ENCODE results near the gene TBC1D7. TPM values are rescaled to one million over a fixed set of nuclear protein-coding genes. Genes with fewer than 3 reads are reported as not detected.

Gene TBC1D7
- 35.2 and 42.1 TPM in 2 replicates for total RNA-seq (2014; rRNA removed; shearing (Covaris generic))

DNA sequence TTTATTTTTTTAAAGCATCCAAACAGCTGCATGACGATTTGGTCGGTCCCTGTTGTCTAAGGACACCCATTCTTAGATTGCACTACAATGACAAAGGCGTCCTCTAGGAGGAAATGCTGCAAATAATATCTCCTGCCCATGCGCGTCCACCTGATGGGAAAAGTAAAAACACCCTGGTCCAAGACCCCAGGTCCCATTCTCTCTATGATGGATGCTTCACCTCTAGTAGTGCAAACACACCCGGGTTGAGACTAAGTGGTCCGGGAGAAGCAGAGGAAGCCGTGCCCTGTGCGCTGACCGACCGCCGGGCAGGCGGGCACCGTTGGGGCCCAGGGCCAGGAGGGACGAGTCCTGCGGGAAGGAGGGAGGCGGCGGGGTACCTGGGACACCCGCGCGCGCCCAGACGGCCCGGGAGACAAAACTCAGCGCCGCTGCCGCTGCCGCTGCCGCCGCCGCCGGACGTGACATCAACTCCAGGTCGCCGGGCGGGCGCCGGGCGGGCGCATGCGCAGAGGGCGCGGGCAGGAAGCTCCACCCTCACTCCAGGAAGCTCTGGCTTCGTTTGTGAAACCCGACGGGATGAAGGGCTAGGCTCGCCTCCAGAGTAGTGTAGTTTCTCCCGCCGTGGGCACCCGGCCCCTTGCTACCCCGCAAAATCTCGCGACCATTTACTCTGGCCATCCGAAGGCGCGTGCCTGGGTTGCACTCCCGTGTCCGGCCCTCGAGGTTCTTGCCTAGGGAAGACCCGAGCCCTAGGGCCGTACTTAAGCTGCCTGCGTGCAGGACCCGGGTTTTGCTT is at the start of gene TBC1D7:
Gene TBC1D7 (minus strand): TSS at position 462 of the 799 bp plus-strand sequence. CDS start 1,639 bp downstream, outside the sequence.
- DNase-seq: peak; percentile 97
- no peaks in the 10 kb centered on the region for H3K27me3 ChIP-seq (ENCODE audit: control insufficient read depth, insufficient read depth, low read length)
- H3K4me3 ChIP-seq (ENCODE audit: insufficient read depth, low read depth, low read length): peak within 1 kb of the TSS; percentile 82
- H3K36me3 ChIP-seq (replicated peaks; ENCODE audit: control insufficient read depth, insufficient read depth, low read length): peaks cover 8% of the 10 kb centered on the region

DNA sequence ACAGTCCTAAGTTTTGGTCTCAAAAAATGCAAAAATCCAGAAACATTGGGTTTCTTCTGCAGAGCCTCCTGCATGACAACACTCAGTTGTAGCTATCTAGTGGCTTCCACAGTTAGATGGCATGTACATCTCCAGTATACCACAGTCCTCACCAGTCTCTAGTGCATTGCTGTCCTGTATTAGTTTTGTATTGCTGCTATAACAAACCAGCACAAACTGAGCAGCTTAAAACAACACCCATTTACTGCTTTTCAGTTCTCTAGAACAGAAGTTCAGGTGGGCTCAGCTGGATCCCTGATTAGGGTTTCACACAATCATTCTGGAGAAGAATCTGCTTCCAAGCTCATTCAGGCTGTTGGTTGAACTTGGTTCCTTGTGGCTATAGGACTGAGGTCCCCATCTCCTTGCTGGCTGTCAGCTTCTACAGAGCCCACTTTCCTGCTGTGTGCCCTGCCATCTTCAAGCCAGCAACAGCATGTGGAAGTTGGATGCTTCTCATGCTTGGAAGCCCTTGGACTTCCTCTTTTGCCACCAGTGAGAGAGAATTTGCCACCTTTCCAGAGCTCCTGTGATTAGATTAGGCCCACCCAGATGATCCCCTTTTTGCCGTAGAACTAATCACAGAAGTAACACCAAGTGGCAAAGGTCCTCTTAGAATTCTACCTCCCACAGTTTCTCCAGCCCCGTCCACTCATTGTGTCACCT is 48.9 kb upstream of the TBC1D7 start:
- DNase-seq: no peak
- Histone ChIP-seq H3K4me3 (ENCODE audit: insufficient read depth, low read depth, low read length) (no peak overlapping the region), H3K36me3 (replicated peaks; ENCODE audit: control insufficient read depth, insufficient read depth, low read length) (no peaks in the 10 kb centered on the region), H3K27me3 (ENCODE audit: control insufficient read depth, insufficient read depth, low read length) (no peaks in the 10 kb centered on the region)

DNA sequence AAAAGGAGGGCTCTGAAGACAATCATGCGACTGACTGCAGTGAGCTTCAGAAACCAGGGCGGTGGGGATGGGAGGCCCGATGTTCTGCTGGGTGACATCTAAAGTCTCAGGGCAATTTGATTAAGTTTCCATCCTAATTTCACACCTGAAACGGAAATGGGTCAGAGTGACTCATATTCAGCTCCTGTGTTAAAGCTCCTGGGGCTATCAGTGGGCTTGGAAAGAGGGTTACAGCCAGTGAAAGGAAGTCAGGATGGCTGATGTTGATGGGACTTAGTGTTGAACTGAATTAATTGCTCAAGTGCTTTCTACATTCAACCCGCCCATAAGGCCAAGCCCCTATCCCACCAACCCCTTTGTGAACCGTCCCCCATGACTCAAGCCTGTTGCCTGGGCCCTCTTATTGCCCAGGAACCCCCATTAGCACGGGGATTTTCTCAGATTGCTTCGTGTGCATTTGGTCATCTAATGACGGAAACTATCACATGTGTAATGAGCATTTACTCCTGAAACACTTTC is 47.1 kb upstream of the TBC1D7 start:
- DNase-seq: no peak
- Histone ChIP-seq H3K27me3 (ENCODE audit: control insufficient read depth, insufficient read depth, low read length) (no peaks in the 10 kb centered on the region), H3K4me3 (ENCODE audit: insufficient read depth, low read depth, low read length) (no peak overlapping the region), H3K36me3 (replicated peaks; ENCODE audit: control insufficient read depth, insufficient read depth, low read length) (no peaks in the 10 kb centered on the region)

DNA sequence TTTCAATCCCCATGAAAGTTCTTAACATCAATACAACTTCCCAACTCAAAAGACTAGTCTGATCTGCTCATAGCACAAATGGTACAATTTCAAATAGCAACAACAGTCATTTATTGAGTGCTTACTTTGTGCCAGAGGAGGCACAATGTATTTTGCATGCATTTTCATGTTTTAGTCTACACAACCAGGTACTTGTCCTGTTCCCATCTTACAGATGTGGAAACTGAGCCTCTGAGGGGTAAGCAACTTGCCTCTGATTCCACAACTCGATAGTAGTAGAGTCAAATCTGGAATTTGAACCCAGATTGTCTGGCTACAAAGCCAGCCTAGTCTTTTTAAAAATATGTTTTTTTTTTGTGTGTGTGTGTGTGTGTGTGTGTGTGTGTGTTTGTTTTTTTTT is 45.6 kb upstream of the TBC1D7 start:
- no peak overlapping the region for H3K4me3 ChIP-seq (ENCODE audit: insufficient read depth, low read depth, low read length)
- H3K27me3 ChIP-seq (ENCODE audit: control insufficient read depth, insufficient read depth, low read length): no peaks in the 10 kb centered on the region
- no peaks in the 10 kb centered on the region for H3K36me3 ChIP-seq (replicated peaks; ENCODE audit: control insufficient read depth, insufficient read depth, low read length)
- DNase-seq: no peak

DNA sequence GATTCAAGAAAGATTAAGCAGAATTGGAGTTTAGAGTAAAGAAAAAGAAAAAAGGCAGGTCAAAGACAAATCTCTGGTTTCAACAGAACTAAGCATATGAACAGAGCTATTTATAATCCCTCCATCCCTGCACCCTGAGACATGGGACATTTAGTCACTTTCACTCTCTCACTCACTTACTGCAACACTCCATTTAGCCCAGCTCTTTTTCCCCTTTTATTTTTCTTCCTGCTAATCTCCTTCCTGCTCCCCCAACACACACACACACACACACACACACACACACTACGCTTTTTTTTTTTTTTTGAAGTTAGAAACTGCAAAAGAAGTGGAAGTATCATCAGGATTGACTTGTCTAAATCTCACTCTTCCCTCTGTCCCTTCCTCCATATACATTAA is 45.1 kb upstream of the TBC1D7 start:
- H3K4me3 ChIP-seq (ENCODE audit: insufficient read depth, low read depth, low read length): no peak overlapping the region
- no peaks in the 10 kb centered on the region for H3K27me3 ChIP-seq (ENCODE audit: control insufficient read depth, insufficient read depth, low read length)
- no peak for DNase-seq
- H3K36me3 ChIP-seq (replicated peaks; ENCODE audit: control insufficient read depth, insufficient read depth, low read length): no peaks in the 10 kb centered on the region

DNA sequence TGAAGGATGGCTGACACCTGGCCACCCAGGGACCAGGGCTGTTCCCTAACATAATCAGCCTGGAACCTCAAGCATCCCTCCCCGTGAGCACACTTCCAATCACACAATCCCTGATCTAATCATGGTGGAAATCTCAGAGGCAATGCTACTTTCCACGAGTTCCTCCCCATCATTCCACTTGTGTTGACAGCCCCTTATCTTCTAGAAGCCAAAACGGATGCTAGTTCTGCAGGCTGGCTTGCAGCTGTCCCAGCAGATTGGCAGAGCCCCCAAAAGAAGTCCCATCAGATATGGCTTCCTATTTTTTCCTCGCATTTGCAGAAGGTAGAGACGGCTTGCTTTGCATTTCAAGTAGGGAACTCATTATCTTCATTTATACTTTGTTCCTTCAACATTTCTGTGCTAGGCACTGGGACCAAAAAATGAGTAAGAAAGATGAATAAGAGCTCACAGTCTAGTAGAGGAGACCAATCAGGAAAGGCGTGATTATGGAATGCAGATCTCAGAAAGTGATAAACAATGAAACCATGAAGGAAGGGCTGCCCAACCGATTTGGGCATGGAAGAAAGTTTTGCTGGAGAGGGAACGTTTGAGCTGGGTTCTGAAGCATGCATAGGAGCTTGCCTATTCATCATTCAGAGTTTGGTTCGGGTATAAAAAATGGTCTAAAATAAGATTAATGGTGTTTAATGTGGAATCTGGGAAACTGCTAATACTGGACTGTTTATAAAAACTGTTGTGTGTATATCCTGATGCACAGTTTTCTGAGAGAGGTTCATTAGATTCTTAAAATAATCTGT is 44.6 kb upstream of the TBC1D7 start:
- no peaks in the 10 kb centered on the region; the same call in 1 of the 2 replicates for H3K36me3 ChIP-seq (replicated peaks; ENCODE audit: control insufficient read depth, insufficient read depth, low read length)
- no peaks in the 10 kb centered on the region; the same call in 1 of the 2 replicates for H3K27me3 ChIP-seq (ENCODE audit: control insufficient read depth, insufficient read depth, low read length)
- no peak for DNase-seq
- H3K4me3 ChIP-seq (ENCODE audit: insufficient read depth, low read depth, low read length): no peak overlapping the region

DNA sequence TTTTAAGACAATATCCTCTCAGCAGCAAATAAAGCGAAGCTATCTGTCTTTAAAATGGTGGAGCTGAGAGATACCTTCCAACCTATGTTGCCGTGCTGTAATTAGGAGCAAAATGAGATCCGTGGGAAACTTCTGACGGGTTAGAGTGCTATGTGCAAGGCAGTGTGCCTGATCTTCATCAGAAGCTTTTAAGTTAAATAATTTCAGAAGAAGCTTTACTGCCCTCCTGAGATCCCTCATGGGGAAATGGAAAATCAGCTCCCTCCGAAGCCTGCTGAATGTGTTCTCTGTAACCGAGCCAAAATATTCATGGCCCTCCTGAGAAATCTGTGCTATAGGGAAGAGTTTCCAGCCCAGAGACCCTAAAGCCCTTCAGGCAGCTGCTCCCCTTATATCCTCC is 43.7 kb upstream of the TBC1D7 start:
- DNase-seq: no peak
- no peak overlapping the region for H3K4me3 ChIP-seq (ENCODE audit: insufficient read depth, low read depth, low read length)
- no peaks in the 10 kb centered on the region; the same call in 1 of the 2 replicates for H3K27me3 ChIP-seq (ENCODE audit: control insufficient read depth, insufficient read depth, low read length)
- H3K36me3 ChIP-seq (replicated peaks; ENCODE audit: control insufficient read depth, insufficient read depth, low read length): no peaks in the 10 kb centered on the region; the same call in 1 of the 2 replicates

DNA sequence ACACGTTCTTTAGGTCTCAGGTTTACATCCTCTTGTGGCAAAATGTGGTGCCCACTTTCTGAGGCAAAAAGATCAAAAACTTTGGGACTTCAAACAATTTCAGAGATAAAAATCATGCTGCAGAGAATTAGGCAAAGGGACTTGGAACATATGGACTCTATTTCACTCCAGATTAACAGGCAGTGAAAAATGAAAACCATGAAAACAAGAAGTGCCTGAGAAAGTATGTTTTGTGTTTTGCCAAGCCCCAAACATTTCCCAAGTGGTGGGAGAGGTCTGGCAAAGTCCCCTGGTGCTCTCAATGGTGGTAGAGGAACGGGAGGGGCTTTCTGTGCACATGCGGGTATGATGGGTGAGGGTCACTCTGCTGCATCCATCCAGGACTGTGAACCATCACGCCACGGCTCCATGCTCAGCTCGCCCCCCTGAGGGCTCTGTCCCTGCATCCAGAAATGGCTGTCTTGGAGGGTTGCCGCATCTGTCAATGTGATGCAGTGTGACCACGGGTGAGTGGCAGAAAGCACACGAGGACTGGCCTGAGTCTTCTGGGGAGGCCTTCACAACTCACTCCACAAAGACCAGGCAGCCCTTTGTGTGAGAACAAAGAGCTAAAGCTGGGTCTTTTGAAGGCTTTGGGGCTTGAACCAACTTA is 43.2 kb upstream of the TBC1D7 start:
- Histone ChIP-seq H3K27me3 (ENCODE audit: control insufficient read depth, insufficient read depth, low read length) (no peaks in the 10 kb centered on the region; the same call in 1 of the 2 replicates), H3K36me3 (replicated peaks; ENCODE audit: control insufficient read depth, insufficient read depth, low read length) (no peaks in the 10 kb centered on the region; the same call in 1 of the 2 replicates), H3K4me3 (ENCODE audit: insufficient read depth, low read depth, low read length) (no peak overlapping the region)
- no peak for DNase-seq

DNA sequence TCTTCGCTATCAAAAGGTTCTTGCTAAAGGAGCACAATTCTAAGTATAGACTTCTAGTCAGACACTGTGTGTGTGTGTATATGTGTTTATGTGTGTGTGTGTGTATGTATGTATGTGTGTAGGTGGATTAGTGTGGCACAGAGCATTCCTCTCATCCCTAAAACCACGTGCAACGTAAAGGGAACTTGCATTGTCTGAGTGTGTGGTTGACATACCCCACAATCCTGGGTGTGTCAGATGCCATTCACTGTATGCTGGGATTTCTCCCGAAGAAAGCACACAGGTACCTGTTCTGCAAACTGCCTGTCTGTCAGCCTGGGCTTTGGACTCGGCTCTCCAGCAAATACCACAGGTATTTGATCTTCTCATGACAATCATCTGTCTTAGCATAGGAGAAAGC is 42.3 kb upstream of the TBC1D7 start:
- no peak for DNase-seq
- Histone ChIP-seq H3K36me3 (replicated peaks; ENCODE audit: control insufficient read depth, insufficient read depth, low read length) (no peaks in the 10 kb centered on the region; the same call in 1 of the 2 replicates), H3K4me3 (ENCODE audit: insufficient read depth, low read depth, low read length) (no peak overlapping the region), H3K27me3 (ENCODE audit: control insufficient read depth, insufficient read depth, low read length) (no peaks in the 10 kb centered on the region; the same call in 1 of the 2 replicates)

DNA sequence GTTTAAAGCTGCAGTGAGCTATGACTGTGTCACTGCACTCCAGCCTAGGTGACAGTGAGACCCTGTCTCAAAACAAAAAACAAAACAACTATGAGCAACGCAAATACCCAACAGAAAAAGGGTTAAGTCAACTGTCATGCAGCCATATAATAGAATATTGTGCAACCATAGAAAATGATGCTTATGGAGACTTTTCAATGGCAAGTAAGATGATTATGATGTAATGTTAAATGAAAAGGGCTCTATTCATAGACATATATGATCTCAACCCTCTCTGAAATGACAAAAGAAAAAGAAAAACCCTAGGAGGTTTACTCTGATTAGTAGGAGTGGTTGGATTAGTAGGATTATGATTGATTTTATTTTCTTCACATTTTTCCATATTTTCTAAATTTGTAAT is 41.3 kb upstream of the TBC1D7 start:
- DNase-seq: no peak
- no peak overlapping the region for H3K4me3 ChIP-seq (ENCODE audit: insufficient read depth, low read depth, low read length)
- no peaks in the 10 kb centered on the region; the same call in 1 of the 2 replicates for H3K36me3 ChIP-seq (replicated peaks; ENCODE audit: control insufficient read depth, insufficient read depth, low read length)
- H3K27me3 ChIP-seq (ENCODE audit: control insufficient read depth, insufficient read depth, low read length): no peaks in the 10 kb centered on the region; the same call in 1 of the 2 replicates

DNA sequence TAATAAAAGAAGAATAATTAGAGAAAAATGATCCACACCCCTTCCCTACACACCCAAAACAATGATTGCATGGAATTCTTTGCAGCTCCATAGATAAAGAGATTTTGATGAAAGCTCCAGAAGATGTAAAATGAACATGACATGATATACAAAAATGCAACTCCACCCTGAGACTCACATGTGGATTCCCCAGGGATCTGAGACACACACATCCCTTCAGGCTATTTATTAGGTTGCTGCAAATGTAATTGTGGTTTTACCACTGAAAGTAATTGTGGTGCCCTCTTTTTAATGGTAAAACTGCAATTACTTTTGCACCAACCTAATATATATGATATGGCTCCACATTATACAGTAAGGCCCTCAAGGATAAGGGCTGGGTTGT is 40.4 kb upstream of the TBC1D7 start:
- no peak overlapping the region for H3K4me3 ChIP-seq (ENCODE audit: insufficient read depth, low read depth, low read length)
- no peak for DNase-seq
- no peaks in the 10 kb centered on the region; the same call in 1 of the 2 replicates for H3K36me3 ChIP-seq (replicated peaks; ENCODE audit: control insufficient read depth, insufficient read depth, low read length)
- H3K27me3 ChIP-seq (ENCODE audit: control insufficient read depth, insufficient read depth, low read length): no peaks in the 10 kb centered on the region; the same call in 1 of the 2 replicates

DNA sequence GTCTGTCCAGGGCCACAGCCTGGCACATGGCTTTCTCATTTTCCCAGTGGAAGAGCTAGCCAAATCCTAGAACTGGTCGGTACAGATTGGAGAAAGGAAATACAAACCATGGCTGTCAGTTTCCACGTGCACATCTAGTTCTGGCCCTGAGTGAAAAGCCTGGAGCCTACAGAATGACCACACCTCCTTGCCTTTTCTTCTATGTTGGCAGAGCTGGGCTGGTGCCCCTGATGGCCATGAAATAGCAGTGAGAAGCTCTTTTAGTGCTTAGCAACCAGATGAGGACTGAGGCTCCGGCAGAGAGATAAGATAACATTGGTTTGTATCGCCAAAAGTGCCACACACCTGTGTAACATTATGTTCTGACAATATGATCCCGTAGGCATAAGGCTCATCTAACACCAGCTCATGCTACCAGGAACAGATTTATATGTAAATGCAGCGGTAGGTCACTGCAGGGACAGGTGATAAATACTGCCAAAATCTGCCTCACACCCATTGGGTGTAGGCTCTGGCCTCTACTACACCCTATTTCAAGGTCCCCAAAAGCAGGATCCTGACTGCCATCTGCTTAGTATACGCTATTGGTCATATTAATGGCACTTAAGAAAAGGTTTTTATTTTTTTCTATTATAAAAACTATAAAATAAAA is 39.9 kb upstream of the TBC1D7 start:
- Histone ChIP-seq H3K36me3 (replicated peaks; ENCODE audit: control insufficient read depth, insufficient read depth, low read length) (no peaks in the 10 kb centered on the region; the same call in 1 of the 2 replicates), H3K4me3 (ENCODE audit: insufficient read depth, low read depth, low read length) (no peak overlapping the region), H3K27me3 (ENCODE audit: control insufficient read depth, insufficient read depth, low read length) (no peaks in the 10 kb centered on the region; the same call in 1 of the 2 replicates)
- DNase-seq: no peak

DNA sequence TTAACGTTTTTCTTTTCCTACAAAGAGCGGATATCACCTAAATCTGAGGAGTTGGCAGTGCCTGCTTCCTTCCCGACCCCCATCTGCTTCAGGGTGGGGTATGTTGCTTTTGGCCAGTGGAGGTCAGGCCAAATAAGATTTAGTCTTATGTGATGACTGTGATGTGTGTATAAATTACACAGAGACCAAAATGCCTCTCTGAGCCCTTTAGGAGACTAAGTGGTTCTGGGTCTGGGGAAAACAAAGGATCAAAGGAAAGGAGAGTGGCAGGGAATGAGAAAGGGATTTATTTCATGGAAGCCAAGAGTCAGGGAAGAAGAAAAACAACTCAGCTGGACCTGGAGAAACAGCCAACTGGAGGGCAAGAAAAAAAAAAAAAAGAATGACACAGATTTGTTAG is 39.1 kb upstream of the TBC1D7 start:
- no peaks in the 10 kb centered on the region; the same call in 1 of the 2 replicates for H3K36me3 ChIP-seq (replicated peaks; ENCODE audit: control insufficient read depth, insufficient read depth, low read length)
- H3K27me3 ChIP-seq (ENCODE audit: control insufficient read depth, insufficient read depth, low read length): no peaks in the 10 kb centered on the region; the same call in 1 of the 2 replicates
- peak; percentile 66 for DNase-seq
- H3K4me3 ChIP-seq (ENCODE audit: insufficient read depth, low read depth, low read length): no peak overlapping the region

All from H7 (cell line).